22Rv1 (cell line): Measurements from ENCODE around the gene IGFALS.

Experiments
- H3K27ac ChIP-seq: fragments of 450-650 bp; 2 replicates; pipeline ENCODE4 v1.5.1; 2017
- ZFX ChIP-seq: fragments of 450-650 bp; IDR thresholded peaks from 2 replicates; pipeline ENCODE4 v1.6.1; 2017; ENCODE audit warnings: antibody characterized with exemption, borderline replicate concordance
- TF ChIP-seq, protein P1 (sequence below): fragments of 450-650 bp; IDR thresholded peaks from 2 replicates; pipeline ENCODE4 v1.5.1; 2017; ENCODE audit warnings: mild to moderate bottlenecking

IGFALS gene

GRCh38 chr16:1826691-1827573, 33.4 kb upstream of the IGFALS start, which contains the start of the genes FAHD1 and HAGH:
FAHD1 (plus strand) TSS chr16:1827206; CDS start chr16:1827239, 33 bp downstream.
HAGH (minus strand) TSS chr16:1826825; CDS start chr16:1826787, 38 bp downstream.
- TF ChIP-seq, protein P1, sequence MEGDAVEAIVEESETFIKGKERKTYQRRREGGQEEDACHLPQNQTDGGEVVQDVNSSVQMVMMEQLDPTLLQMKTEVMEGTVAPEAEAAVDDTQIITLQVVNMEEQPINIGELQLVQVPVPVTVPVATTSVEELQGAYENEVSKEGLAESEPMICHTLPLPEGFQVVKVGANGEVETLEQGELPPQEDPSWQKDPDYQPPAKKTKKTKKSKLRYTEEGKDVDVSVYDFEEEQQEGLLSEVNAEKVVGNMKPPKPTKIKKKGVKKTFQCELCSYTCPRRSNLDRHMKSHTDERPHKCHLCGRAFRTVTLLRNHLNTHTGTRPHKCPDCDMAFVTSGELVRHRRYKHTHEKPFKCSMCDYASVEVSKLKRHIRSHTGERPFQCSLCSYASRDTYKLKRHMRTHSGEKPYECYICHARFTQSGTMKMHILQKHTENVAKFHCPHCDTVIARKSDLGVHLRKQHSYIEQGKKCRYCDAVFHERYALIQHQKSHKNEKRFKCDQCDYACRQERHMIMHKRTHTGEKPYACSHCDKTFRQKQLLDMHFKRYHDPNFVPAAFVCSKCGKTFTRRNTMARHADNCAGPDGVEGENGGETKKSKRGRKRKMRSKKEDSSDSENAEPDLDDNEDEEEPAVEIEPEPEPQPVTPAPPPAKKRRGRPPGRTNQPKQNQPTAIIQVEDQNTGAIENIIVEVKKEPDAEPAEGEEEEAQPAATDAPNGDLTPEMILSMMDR, result no peak
- no peak for TF ChIP-seq ZFX
- H3K27ac ChIP-seq, result peak within 1 kb of the TSS; percentile 82

DNA sequence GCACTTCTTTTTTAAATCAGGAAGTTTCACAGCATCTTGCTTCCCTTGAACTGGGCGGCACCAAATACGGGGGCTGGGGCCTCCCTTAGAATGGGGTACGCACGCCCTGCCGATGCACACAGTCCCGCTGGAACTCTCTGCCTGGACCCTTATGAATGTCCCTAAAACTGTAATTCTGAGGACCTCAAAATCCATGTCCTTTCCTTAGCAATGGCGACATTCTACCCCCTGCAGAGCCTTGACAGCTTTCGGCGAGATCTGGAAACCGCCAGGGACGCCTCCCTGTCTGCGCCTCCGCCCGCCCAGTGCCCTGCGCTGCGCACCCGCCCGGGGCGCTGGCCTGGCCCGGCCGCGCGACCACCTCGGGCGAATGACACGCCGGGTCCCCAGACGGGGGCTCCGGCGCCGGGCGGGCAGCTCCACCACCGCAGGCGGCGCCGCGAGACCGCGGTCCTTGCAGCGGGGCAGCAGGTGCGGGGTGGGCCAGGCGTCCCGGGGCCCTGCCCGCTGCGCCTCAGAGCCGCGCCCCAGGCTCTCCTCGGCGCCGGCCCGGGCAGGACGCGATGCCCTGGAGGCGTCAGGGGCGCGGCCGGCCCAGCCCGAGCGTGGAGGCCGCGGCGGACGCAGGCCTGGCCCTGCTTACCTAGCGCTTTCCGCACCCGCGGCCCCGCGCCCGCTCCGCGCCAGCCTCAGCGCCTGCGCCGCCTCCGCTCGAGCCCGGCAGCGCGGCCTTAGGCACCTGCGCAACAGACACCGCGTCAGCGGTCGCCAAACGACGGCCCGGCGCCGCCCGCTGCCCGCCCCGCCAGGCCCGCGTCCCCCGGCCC, 32.6 kb upstream of the IGFALS start:
- H3K27ac ChIP-seq, result peak overlapping the region; percentile 82
- no peak for TF ChIP-seq ZFX
- TF ChIP-seq, protein P1, result 0 out of 2 replicates have a peak, but pooled peaks have one; percentile 7

DNA sequence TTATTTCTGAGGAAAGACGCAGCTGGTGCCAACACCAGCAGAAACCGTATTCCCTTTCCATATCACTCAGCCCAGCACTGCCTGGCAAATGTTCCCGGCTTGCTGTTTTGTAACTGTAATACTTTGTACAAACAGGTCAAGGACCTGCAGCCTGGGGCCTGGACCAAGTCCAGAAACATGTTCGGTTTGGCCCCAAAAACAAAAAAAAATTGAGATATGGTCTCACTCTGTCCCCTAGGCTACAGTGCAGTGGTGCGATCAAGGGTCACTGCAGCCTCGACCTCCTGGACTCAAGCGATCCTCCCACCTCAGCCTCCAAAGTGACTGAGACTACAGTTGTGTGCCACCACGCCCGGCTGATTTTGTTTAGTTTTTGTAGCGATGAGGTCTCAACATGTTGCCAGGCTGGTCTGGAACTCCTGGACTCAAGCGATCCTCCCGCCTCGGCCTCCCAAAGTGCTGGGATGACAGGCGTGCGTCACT, 31.9 kb upstream of the IGFALS start:
- peak overlapping the region; percentile 82; the same call in 1 of the 2 replicates for H3K27ac ChIP-seq
- no peak for TF ChIP-seq ZFX
- TF ChIP-seq, protein P1, result no peak

DNA sequence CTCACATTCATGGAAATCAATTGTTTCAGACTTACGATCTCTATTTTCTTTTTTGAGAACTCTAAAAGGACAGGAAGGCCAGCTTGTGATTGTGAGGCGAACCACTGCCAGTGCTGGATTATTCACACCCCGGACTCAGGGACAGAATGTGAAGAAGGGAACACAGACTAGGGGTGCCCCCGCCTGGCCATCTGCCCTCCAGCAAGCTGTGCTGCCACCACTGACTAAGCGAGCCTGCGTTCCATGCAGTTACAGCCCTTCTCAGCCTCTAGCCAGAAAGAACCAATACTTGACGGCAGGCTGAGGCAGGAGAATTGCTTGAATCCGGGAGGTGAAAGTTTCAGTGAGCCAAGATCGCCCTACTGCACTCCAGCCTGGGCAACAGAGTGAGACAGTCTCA, 30.3 kb upstream of the IGFALS start:
- no peak for TF ChIP-seq ZFX
- TF ChIP-seq, protein P1, result no peak
- H3K27ac ChIP-seq, result no peak overlapping the region

DNA sequence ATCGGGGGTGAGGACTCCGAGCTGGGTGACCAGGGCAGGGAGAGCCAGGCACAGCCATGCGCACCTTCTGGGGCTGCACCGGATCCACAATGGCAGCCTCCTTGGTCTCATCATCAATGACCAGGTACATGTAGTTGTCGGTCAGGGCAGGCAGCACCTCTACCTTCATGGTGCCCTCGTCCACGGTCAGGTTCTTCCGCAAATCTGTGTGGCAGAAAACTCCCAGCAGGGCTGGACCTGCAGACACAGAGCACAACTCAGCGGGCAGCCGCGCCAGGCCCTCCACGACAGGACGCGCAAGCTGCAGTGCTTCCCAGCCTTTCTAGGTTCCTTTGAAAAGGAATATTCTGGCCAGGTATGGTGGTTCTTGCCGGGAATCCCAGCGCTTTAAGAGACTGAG, 29.3 kb upstream of the IGFALS start:
- no peak overlapping the region for H3K27ac ChIP-seq
- TF ChIP-seq, protein P1, result no peak
- TF ChIP-seq ZFX, result no peak

DNA sequence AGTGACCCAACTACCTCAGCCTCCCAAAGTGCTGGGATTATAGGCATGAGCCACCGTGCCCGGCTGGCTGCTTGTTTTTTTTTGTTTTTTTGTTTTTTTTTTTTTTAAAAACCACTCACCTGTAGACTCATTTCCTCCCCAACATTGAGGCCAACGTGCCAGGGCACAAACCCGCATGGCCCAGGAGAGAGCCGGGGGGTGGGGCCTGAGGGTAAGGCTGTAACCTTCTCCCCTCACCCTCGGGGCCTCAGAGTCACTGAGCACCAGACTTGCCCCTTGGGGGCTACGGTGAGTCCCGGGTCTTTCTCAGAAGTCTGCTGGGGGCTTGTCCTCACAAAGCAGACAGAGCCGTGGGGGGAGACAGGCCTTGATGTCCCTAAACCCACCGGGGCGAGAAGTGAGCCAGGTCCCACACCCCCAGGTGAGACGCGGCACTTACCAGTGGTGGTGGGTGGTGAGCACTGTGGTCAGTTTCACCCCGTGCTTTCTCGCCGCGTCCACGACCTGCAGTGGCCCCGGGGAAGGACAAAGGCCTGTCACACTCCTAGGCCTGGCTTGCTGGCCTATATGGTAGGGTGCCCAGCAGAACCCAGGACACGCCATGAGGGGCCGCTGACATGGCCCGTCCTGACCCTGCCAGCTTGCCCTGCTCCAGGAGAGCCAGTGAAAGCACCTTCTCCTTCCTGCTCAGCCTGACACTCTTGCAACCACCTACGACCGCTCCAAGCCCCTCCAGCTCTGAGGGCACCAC, 28.5 kb upstream of the IGFALS start:
- no peak overlapping the region for H3K27ac ChIP-seq
- no peak for TF ChIP-seq ZFX
- TF ChIP-seq, protein P1, result no peak
